Epithelial cell of prostate (primary cell): ENCODE measurements around the gene CDH10.

ENCODE experiments used
- DNase-seq: peaks from one replicate; pipeline ENCODE4 v3.0.0-alpha.2; 2011; ENCODE audit warnings: low read depth, low spot score
- H3K27ac ChIP-seq: fragments of 450-650 bp; 2 replicates; pipeline ENCODE4 v1.5.1; 2017; ENCODE audit warnings: mild to moderate bottlenecking

The CDH10 gene

DNA sequence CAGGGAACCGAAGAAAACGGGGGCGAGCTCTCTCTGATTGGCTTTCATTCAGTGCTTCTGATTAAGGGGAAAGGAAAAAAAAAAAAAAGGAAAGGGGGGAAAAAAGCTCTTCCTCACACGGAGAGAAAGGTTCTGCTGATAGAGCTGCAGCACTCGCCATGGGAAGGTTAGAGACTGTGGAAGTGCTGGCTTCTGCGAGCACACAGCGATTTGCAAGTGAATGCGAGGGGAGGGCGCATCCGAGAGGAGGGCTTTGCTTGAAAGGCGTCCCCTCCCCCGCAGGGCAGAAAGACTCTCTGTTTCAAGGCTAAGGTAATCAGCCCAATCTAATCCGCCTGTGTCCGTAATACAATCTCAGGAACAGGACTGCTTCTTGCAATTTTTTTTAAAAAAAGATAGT, at the start of gene CDH10:
TSS of gene CDH10 (minus strand) at position 218 of the 400 bp plus-strand sequence. CDS start 51,488 bp downstream, outside the sequence.
- DNase-seq, result no peak
- H3K27ac ChIP-seq, result no peak within 1 kb of the TSS

GRCh38 chr5:24693609-24694008, 48.8 kb upstream of the CDH10 start:
- no peak overlapping the region for H3K27ac ChIP-seq
- DNase-seq, result no peak

GRCh38 chr5:24691074-24691473, 46.3 kb upstream of the CDH10 start:
- H3K27ac ChIP-seq, result no peak overlapping the region
- no peak for DNase-seq

GRCh38 chr5:24681106-24681505, 36.3 kb upstream of the CDH10 start:
- DNase-seq, result no peak
- H3K27ac ChIP-seq, result no peak overlapping the region

- no peak overlapping the region for H3K27ac ChIP-seq
- DNase-seq, result no peak
Observed at GRCh38 chr5:24668050-24668449, 23.3 kb upstream of the CDH10 start.

GRCh38 chr5:24649531-24649930, 4.8 kb upstream of the CDH10 start:
- DNase-seq, result no peak

DNA sequence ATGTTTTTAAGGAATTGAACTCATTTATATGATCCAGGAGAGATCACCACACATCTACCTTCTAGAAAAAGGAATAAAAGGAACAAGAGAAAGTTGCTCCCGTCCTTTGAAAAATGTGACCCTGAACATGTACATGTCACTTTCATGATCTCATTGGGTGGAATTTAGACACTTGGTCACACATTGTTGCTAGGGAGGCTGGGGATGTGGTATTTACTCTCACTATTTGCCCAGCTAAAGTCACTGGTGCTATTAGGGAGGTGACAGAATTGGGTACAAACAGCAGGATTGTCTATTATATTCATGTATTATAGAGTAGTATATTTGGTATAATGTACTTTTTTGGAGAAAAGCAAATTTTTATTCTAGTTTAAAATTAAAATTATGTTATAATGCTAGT, 2.1 kb upstream of the CDH10 start:
- H3K27ac ChIP-seq, result no peak overlapping the region
- no peak for DNase-seq

More at GRCh38 chr5:24649531-24649930, 4.8 kb upstream of the CDH10 start:
- H3K27ac ChIP-seq, result no peak overlapping the region

DNA sequence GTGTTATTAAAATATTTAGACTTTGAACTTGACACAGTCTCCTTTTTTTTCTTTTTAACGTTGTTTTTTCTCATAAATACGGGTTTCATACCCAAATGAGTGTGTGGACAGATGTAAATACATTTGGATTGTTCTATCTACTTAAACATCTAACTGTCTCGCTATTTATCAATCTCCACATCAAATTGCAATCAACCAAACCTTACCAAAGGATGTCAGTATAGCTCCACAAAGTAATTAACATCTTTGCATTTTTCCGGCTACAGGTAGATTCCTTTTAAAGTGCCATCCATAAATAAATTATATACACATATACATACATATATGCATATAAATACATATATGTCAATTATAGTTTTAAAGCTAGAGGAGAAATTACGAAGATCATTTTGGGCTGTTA, 705 bp upstream of the CDH10 start:
- no peak overlapping the region for H3K27ac ChIP-seq
- no peak for DNase-seq

- no peak overlapping the region for H3K27ac ChIP-seq
- no peak for DNase-seq
Observed at GRCh38 chr5:24643880-24644279, 898 bp downstream of the CDH10 start.

DNA sequence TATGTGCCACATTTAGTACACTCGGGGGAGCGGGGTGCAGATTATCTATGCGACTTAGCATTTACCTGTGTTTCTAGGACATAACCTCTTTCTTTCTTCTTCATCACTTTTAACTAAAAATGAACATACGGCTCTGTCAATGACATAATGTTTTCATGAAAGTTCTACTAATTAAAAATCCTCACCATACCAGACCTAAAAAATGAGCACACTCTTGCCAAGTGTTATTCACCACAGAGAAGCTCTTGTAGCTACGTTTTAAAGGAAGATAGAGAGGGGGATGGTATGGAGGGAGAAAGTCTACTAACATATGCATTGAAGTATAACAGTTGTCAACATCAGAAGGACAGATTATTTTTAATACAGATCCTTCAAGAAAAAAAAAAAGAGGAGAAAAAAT, 1.6 kb downstream of the CDH10 start:
- DNase-seq, result no peak
- no peak overlapping the region for H3K27ac ChIP-seq

DNA sequence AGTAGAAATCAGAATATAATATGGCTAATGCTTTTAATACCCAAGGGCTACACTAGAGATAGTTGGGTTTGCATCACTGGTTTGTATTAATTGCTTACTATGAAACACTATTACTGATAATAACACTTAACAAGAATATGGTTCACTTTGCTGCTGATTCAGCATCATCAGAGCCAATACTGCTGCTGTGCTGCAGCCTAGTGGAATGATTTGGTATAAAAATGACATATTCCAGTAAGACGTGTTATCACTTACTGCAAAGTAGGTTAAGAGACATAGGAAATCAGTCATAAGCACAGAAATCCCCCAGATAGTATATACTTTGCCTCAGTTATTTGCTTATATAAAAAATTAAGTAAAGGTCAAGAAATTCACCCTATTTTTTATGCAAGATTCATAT, 2.8 kb downstream of the CDH10 start:
- DNase-seq, result no peak
- no peak overlapping the region for H3K27ac ChIP-seq

DNA sequence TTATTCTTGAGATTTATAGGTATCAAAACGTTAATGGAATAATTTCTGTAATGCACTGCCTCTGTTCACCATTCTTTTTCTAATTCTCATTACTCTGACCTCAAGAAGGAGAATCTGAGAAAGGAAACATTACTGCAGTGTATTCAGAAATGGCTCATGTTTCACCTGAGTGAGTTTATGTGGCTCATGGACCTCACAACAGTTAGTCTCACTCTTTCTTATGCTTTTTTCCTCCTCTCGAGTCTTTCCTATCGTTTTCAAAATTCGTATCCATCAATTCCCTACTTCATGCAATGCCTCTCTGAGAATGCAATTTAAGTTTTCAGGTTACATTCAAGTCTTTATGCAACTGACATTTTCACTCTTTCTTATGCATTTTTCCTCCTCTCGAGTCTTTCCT, 9.6 kb downstream of the CDH10 start:
- DNase-seq, result no peak
- no peak overlapping the region for H3K27ac ChIP-seq

GRCh38 chr5:24633715-24634325, 11.0 kb downstream of the CDH10 start:
- DNase-seq, result no peak
- H3K27ac ChIP-seq, result no peak overlapping the region

GRCh38 chr5:24632353-24632752, 12.4 kb downstream of the CDH10 start:
- no peak for DNase-seq
- H3K27ac ChIP-seq, result no peak overlapping the region

DNA sequence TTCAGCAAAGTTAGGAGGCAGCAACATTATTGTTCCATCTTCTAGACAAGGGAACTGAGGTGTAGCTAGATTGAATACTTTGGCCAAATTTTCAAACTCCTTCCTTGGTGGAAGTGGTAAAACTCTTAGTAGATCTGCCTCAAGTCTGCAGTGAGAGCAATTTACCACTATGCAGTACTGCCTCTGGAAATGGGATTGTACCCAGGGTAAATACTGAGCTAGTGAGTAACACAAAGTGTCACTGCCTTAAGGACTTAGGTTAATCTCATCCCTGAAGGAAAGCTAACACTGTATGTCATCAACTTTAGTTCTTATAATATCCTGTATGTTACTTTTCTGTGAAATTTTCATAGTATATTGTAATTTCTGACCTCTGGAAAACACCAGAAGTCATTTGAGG, 13.9 kb downstream of the CDH10 start:
- DNase-seq, result no peak

GRCh38 chr5:24629798-24630197, 15.0 kb downstream of the CDH10 start:
- DNase-seq, result no peak
- no peak overlapping the region for H3K27ac ChIP-seq

More for the DNA sequence above, 13.9 kb downstream of the CDH10 start:
- H3K27ac ChIP-seq, result no peak overlapping the region

- no peak for DNase-seq
- no peak overlapping the region for H3K27ac ChIP-seq
Observed at GRCh38 chr5:24624872-24625271, 19.9 kb downstream of the CDH10 start.

- H3K27ac ChIP-seq, result no peak overlapping the region
- no peak for DNase-seq
Observed at GRCh38 chr5:24623624-24624023, 21.2 kb downstream of the CDH10 start.

DNA sequence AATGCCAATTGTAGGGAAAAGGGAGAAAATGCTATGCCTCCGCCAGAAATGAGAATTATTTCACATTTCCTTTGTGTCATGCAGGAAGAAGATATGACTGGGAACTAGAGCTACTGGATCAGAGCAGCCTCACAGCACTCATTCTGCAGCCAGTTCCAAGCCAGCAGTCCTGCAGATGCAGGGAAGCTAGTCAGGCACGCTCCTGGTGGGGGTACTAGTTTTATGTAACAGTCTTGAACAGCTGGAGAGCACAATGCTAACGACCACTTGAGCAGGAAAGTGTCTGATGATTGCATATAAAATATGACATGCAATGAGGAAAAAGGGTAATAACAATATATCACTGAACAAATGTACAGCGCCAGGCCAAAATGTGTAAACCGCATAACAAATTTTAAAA, 21.7 kb downstream of the CDH10 start:
- no peak for DNase-seq

GRCh38 chr5:24621792-24622191, 23.0 kb downstream of the CDH10 start:
- H3K27ac ChIP-seq, result no peak overlapping the region
- no peak for DNase-seq

More for the DNA sequence above, 21.7 kb downstream of the CDH10 start:
- H3K27ac ChIP-seq, result no peak overlapping the region

DNA sequence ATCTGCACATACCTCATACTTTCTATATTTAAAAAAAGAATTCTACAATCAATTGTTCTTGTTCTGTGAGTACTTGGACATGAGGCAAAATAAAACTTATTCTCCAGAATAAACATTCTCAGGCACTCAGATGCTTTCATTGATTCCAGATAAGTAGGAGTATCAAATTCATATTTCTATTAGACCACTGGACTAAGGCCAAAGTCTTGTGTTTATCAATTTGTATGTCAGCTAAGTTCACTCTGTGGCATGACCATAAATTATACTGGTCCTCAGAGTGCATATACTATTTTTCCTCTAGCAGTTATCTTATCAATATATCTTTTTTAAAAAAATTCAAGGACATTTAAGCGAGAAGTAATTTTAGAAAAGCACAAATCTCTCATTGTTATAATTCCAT, 28.2 kb downstream of the CDH10 start:
- no peak overlapping the region for H3K27ac ChIP-seq

GRCh38 chr5:24615159-24615558, 29.6 kb downstream of the CDH10 start:
- no peak for DNase-seq
- H3K27ac ChIP-seq, result no peak overlapping the region

More for the DNA sequence above, 28.2 kb downstream of the CDH10 start:
- DNase-seq, result no peak

GRCh38 chr5:24609706-24610105, 35.1 kb downstream of the CDH10 start:
- no peak overlapping the region for H3K27ac ChIP-seq
- no peak for DNase-seq
